Pancreas (tissue), 10 donors: ENCODE measurements around the gene LTBP4. TPM values are rescaled to one million over a fixed set of nuclear protein-coding genes. Genes with fewer than 3 reads are reported as not detected.
A peak's percentile ranks its signal among the peaks of the same experiment; 100 is the strongest.
"Not testable (repeated sequence)": the region's sequence is repeated elsewhere in the genome, so short reads cannot be mapped to it uniquely, and the experiment has no call there.

Source experiments
- ATAC-seq, 4 donors: fragments of 200-7000 bp; cut with Tn5 transposase; one replicate each; pipeline versions ENCODE4 v1.8.0 to v1.9.1; 2020; ENCODE audit warnings: mild to moderate bottlenecking in 4 of 4, moderate library complexity in 4 of 4
- DNase-seq, 6 donors: peaks; one replicate each; pipeline ENCODE4 v3.0.0-alpha.2; 2020
- FAIRE-seq: peaks from 2 replicates; lab custom pipeline; 2012; peaks lifted over from hg19 to GRCh38; lab: Jason Lieb, UNC
- H3K27ac ChIP-seq, 4 donors: fragments of 200-600 bp; sonication (generic); 1 replicate in 3 of 4; 2 replicates in 1 of 4; pipeline versions ENCODE4 v1.5.0 to v1.8.0; 2020
- H3K27me3 ChIP-seq, 4 donors: fragments of 200-600 bp; one replicate each; pipeline ENCODE4 v1.8.0; 2021
- H3K36me3 ChIP-seq, 3 donors: fragments of 200-600 bp; sonication (generic) in 1 of 3; one replicate each; pipeline versions ENCODE4 v1.5.0 to v1.8.0; 2020 to 2021
- H3K4me1 ChIP-seq, 3 donors: fragments of 200-600 bp; one replicate each; pipeline ENCODE4 v1.8.0; 2021
- H3K4me3 ChIP-seq, 4 donors: fragments of 200-600 bp; sonication (generic) in 2 of 4; one replicate each; pipeline versions ENCODE4 v1.5.0 to v1.8.0; 2020 to 2021
- H3K9me3 ChIP-seq, 4 donors: fragments of 200-600 bp; one replicate each; pipeline ENCODE4 v1.8.0; 2021
- WGBS, 2 donors: extraction: QIAGEN DNeasy Blood & Tissue Kit; methylation state at CpG; one replicate each; pipeline ENCODE4 v1.1.7; 2013; 5-methylcytosine and 5-hydroxymethylcytosine counted together
- intact Hi-C, 3 donors: fragments of 100-400 bp; cut with DNase I; formaldehyde crosslinking; loops; one replicate each; pipeline versions ENCODE4 v1.11.1 to v1.14.2; 2022
- polyA plus RNA-seq, 2 donors: library from polyadenylated mRNA; stranded (reverse); fragments of 200-250 nt; gene quantifications; one replicate each; pipeline ENCODE4 v1.2.3, GENCODE V29; 2013
- total RNA-seq, 6 donors: library from RNA; stranded (reverse); fragmentation: NEBNext Ultra II Directional in 4 of 6; extraction: Animal tissue kit (Norgen Biotek cat#: 25700) in 4 of 6; gene quantifications; one replicate each; pipeline versions ENCODE4 v1.2.1 to v1.2.4, GENCODE V29; 2021 to 2023
- TF ChIP-seq, protein P1 (sequence below), 4 donors: fragments of 200-600 bp; sonication (generic) in 3 of 4; IDR thresholded peaks; one replicate each; pipeline versions ENCODE4 v1.5.0 to v1.8.0; 2021; ENCODE audit warnings: antibody characterized with exemption in 4 of 4
- donor health status: healthy with polysubstance abuse.
- donor health status: DM: no; HTN: no; CAD: no; lungs with moderate emphysema.
- donor health status: DM: no; HTN: no; CAD: no.
- donor health status: control.
- donor health status: control.
- donor health status: Bipolar disorder and iron deficiency.
- donor health status: DM: yes; HTN: yes; CAD: no.
- donor health status: DM: no; HTN: no; CAD: no.
- donor health status: DM: no; HTN: no; CAD: no.
- donor health status: DM: yes; HTN: yes; CAD: no.

The LTBP4 gene
- total and polyA plus RNA-seq, 8 donors: 18.7 to 48.9 (median 28.2) TPM

GRCh38 chr19:40621966-40622772 is 21.0 kb downstream of the LTBP4 start:
- no peaks in the 10 kb centered on the region for H3K9me3 ChIP-seq
- H3K4me3 ChIP-seq: no peak overlapping the region
- no peaks in the 10 kb centered on the region for H3K36me3 ChIP-seq
- 89 to 91% methylated on average over 23 to 24 of the region's 24 CpGs for WGBS, 2 donors
- TF ChIP-seq, protein P1, sequence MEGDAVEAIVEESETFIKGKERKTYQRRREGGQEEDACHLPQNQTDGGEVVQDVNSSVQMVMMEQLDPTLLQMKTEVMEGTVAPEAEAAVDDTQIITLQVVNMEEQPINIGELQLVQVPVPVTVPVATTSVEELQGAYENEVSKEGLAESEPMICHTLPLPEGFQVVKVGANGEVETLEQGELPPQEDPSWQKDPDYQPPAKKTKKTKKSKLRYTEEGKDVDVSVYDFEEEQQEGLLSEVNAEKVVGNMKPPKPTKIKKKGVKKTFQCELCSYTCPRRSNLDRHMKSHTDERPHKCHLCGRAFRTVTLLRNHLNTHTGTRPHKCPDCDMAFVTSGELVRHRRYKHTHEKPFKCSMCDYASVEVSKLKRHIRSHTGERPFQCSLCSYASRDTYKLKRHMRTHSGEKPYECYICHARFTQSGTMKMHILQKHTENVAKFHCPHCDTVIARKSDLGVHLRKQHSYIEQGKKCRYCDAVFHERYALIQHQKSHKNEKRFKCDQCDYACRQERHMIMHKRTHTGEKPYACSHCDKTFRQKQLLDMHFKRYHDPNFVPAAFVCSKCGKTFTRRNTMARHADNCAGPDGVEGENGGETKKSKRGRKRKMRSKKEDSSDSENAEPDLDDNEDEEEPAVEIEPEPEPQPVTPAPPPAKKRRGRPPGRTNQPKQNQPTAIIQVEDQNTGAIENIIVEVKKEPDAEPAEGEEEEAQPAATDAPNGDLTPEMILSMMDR (IDR thresholded peaks at IDR 0.05): no peak
- intact Hi-C loops: no loop called here
- peak in 1 of 6 donors; percentile 71 for DNase-seq
- H3K27ac ChIP-seq: no peak overlapping the region
- no peaks in the 10 kb centered on the region for H3K4me1 ChIP-seq
- ATAC-seq: no peak
- no peak for FAIRE-seq
- H3K27me3 ChIP-seq: no peaks in the 10 kb centered on the region

- 90 to 92% methylated on average over 7 of the region's 7 CpGs for WGBS, 2 donors
- no peak for FAIRE-seq
- intact Hi-C loops: no loop called here
- Histone ChIP-seq H3K36me3 (no peaks in the 10 kb centered on the region), H3K9me3 (no peaks in the 10 kb centered on the region), H3K4me3 (no peak overlapping the region), H3K4me1 (no peaks in the 10 kb centered on the region), H3K27me3 (no peaks in the 10 kb centered on the region), H3K27ac (no peak overlapping the region)
- no peak for ATAC-seq
- peak in 1 of 6 donors; percentile 58 for DNase-seq
- TF ChIP-seq, protein P1 (IDR thresholded peaks at IDR 0.05): no peak
Measured at GRCh38 chr19:40622773-40623075, 21.6 kb downstream of the LTBP4 start.

DNA sequence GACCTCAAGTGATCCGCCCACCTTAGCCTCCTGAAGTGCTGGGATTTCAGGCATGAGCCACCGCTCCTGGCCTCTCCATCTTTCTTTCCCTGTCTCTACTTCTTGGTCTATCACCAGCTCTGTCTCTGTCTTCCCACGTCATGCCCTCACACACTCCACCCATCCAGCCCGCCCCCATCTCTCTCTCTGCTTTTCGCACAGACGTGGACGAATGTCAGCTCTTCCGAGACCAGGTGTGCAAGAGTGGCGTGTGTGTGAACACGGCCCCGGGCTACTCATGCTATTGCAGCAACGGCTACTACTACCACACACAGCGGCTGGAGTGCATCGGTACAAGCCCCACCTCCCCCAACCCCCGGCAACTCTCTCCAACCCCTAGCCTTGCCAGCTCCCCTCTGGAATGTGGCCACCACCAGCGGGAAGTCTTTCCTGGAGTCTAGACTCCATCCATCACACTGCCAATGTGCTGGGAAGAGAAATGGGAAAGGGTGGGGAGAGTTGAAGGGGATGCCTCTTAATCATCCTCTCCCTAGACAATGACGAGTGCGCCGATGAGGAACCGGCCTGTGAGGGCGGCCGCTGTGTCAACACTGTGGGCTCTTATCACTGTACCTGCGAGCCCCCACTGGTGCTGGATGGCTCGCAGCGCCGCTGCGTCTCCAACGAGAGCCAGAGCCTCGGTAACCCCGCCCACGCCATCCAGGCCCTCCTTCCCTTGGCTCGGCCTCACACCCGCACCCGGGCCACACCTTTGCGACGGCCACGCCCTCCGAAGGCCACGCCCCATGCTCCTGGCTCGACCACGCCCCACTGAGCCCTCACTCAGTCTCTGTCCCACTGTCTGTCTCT is 22.5 kb downstream of the LTBP4 start:
- DNase-seq (peak in 4 of 6 donors; percentile 16 to 70 (median 46)), ATAC-seq (peak; percentile 50 to 74 (median 66)), FAIRE-seq (no peak)
- TF ChIP-seq, protein P1 (IDR thresholded peaks at IDR 0.05): no peak
- Histone ChIP-seq H3K36me3 (no peaks in the 10 kb centered on the region), H3K27me3 (no peaks in the 10 kb centered on the region), H3K4me3 (no peak overlapping the region), H3K4me1 (no peaks in the 10 kb centered on the region), H3K27ac (no peak overlapping the region), H3K9me3 (no peaks in the 10 kb centered on the region)
- intact Hi-C loops: no loop called here
- WGBS, 2 donors: 59 to 68% methylated on average over 41 of the region's 41 CpGs

DNA sequence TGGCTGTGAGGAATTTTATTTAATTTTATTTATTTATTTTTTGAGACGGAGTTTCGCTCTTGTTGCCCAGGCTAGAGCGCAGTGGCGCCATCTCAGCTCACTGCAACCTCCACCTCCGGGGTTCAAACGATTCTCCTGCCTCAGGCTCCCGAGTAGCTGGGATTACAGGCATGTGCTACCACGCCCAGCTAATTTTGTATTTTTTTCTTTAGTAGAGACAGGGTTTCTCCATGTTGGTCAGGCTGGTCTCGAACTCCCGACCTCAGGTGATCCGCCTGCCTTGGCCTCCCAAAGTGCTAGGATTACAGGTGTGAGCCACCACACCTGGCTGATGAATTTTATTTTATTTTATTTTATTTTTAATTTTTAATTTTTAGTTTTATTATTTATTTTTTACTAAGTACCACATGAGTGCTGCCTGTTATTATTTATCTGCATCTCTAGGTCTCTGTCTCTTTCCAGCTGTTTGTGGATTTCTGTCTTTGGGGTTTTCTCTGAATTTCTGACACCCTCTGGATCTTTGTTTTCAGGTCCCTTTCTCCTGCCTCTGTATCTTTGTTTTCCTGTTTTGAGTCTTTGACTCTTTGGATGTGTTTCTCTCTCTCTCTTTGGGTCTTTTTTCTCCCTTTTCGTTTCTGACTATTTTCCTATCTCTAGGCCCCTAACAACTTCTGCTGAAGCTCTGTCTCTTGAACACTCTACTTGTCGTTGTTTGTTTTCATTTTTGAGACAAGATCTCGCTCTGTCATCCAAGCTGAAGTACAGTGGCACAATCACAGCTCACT is 23.4 kb downstream of the LTBP4 start:
- H3K27ac ChIP-seq, FAIRE-seq, H3K4me3 ChIP-seq, H3K4me1 ChIP-seq, H3K9me3 ChIP-seq, H3K27me3 ChIP-seq, DNase-seq, intact Hi-C loops, ATAC-seq, H3K36me3 ChIP-seq: not testable (repeated sequence)
- 89 to 90% methylated on average over 14 of the region's 14 CpGs for WGBS, 2 donors
